Adipose tissue (tissue), 3 donors: ENCODE results near the gene GPC6. TPM values are rescaled to one million over a fixed set of nuclear protein-coding genes. Genes with fewer than 3 reads are reported as not detected.
"Not testable (repeated sequence)": the region's sequence is repeated elsewhere in the genome, so short reads cannot be mapped to it uniquely, and the experiment has no call there.

ENCODE experiments used
- H3K27ac ChIP-seq: one replicate; pipeline ENCODE4 v1.5.1; 2013; ENCODE audit warnings: low read depth, low read length
- WGBS, 3 donors: extraction: QIAGEN DNeasy Blood & Tissue Kit; methylation state at CpG; one replicate each; pipeline ENCODE4 v1.1.7; 2013; 5-methylcytosine and 5-hydroxymethylcytosine counted together
- polyA plus RNA-seq, 3 donors: library from polyadenylated mRNA; stranded (reverse); fragments of 200-250 nt; gene quantifications; one replicate each; pipeline ENCODE4 v1.2.3, GENCODE V29; 2013
- donor health status: healthy with polysubstance abuse.
- donor health status: Bipolar disorder and iron deficiency.
- donor health status: healthy.

The GPC6 gene
- polyA plus RNA-seq, 3 donors, result 0.72 to 8.5 (median 5.8) TPM

DNA sequence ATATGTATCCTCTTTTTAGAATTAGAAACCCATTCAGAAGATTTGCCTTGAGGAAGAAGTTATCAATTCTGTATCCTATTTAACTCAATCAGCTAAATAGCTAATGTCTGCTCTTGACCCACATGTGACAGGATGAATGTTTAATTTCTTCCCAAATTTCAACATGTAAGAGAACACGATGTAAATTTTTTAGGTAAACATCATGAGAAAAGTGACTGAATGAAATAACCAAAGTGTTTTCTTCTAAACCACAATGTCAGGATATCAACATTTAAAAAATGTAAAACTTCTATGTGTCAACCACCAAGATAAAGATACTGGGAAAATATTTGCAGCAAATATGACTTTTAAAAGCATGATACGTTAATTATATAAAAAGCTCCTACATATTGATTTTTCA lies 950.4 kb downstream of the GPC6 start:
- no peak overlapping the region for H3K27ac ChIP-seq
- 54 to 72% (median 71%) methylated on average over 2 of the region's 2 CpGs for WGBS, 3 donors

- WGBS, 3 donors, result 30 to 40% (median 36%) methylated on average over 5 of the region's 5 CpGs
- H3K27ac ChIP-seq, result no peak overlapping the region
Observed at GRCh38 chr13:94178625-94179244, 952.1 kb downstream of the GPC6 start.

DNA sequence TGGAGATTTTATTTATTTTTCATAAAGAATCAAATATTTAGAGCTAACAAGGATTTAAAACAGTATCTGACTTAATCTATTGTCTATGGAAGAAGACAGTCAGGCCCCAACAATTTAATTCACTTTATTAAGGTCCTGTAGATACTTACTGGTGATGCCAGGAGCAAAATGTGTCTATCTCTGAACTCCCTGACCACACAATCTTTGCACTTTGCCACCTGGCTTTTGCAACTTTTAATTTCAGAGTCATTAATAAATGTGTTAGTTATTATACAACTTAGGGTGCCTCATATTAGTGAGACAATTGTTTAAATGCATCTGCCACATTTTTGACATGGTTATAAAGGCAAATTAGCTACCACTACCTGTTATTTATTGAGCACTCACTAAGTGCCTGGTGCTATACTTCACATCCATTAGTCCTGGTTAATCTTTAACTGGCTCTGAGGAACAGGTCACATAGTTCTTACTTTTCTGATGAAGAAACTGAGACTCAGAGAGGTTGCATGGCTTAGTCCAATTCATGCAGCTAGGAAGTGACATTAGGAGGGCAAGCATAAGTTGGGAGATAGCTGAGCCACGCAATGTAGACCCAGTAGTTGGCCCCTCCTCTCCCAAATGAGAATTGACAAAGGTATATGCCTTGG lies 955.0 kb downstream of the GPC6 start:
- 80 to 89% (median 83%) methylated on average over 1 of the region's 1 CpG for WGBS, 3 donors
- H3K27ac ChIP-seq, result no peak overlapping the region

GRCh38 chr13:94182185-94182761 lies 955.7 kb downstream of the GPC6 start:
- H3K27ac ChIP-seq, result no peak overlapping the region

- no peak overlapping the region for H3K27ac ChIP-seq
- WGBS, 3 donors, result 80 to 92% (median 86%) methylated on average over 3 of the region's 3 CpGs
Observed at GRCh38 chr13:94186470-94186869, 959.9 kb downstream of the GPC6 start.

DNA sequence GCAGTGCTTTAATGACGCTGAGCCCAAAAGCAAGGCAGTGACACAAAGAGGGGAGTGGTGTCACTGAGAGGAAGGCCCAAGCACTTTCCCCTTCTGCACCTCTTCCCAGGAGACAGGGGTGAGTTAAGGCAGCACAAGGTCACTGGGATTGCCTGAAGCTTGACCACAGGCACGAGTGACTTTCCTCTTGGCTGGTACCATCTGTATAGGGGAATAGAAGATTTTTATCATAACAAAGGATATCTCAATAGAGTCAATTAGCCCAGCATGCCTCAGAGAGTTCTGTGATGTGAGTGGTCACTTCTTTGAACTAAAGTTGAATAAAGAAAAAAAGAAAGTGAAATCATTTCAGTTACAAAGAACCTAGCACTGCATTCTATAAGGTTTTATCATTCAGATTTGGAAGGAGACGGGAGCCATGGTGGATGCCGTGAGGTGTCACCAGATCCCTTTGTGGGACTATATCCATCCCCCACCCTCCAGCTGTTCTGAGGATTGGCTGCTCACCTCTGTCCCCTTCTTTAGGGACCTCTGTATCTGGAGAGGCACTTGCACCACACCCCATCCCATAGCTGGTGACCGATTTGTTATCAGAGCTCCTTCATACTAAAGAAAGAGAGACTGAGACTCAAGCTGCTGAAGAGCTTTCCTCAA lies 961.7 kb downstream of the GPC6 start:
- no peak overlapping the region for H3K27ac ChIP-seq
- WGBS, 3 donors, result 74 to 79% (median 76%) methylated on average over 5 of the region's 5 CpGs

DNA sequence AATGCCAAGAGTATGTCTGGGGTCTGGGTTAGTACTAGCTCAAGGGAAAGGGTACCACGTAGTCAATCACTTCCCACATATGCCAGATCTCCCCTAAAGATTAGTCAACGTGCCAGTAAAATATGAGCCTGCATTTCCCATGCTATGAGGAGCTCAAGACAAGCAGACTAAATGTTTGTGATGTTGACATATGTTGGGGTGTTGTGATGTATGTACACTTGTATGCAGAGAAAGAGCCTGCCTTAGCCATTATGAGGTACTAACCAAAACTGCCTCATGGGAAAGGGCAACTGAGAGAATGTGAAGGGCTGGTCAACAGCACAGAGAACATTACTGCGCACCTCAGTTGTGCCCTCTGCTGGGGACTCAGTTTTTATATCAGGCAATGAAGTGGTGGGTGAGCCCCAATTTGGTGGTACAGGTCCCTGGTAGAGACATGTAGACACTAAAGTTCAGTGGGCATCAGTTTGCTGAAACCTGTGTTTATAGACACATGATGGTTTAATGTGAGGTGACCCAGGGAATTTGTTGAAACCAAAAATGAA lies 965.9 kb downstream of the GPC6 start:
- WGBS, 3 donors, result 59 to 78% (median 72%) methylated on average over 3 of the region's 3 CpGs

GRCh38 chr13:94195715-94196114 lies 969.1 kb downstream of the GPC6 start:
- 69 to 84% (median 74%) methylated on average over 2 of the region's 2 CpGs for WGBS, 3 donors
- no peak overlapping the region for H3K27ac ChIP-seq

More for the DNA sequence above, 965.9 kb downstream of the GPC6 start:
- H3K27ac ChIP-seq, result no peak overlapping the region

DNA sequence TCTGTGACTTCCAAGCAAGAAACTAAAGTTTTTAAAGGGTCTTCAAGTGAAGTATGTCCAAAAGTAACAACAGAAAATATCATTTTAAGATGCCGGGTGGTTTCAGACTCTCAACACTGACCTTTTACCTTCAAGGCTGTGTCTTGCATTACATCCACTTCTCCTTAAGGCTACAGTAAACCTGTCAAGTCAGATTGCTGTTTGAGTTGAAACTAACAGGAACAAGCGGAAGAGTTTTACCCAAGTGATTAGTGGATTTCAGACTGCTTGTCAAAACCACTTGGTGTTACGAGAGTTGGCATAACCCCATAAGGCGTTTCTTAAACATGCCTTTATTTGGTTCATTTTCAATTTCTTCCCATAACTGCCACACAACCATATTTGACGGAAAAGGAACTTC lies 969.8 kb downstream of the GPC6 start:
- no peak overlapping the region for H3K27ac ChIP-seq
- WGBS, 3 donors, result 47 to 75% (median 55%) methylated on average over 5 of the region's 5 CpGs

GRCh38 chr13:94198681-94199080 lies 972.1 kb downstream of the GPC6 start:
- no peak overlapping the region for H3K27ac ChIP-seq
- WGBS, 3 donors, result 41 to 64% (median 52%) methylated on average over 4 of the region's 4 CpGs

DNA sequence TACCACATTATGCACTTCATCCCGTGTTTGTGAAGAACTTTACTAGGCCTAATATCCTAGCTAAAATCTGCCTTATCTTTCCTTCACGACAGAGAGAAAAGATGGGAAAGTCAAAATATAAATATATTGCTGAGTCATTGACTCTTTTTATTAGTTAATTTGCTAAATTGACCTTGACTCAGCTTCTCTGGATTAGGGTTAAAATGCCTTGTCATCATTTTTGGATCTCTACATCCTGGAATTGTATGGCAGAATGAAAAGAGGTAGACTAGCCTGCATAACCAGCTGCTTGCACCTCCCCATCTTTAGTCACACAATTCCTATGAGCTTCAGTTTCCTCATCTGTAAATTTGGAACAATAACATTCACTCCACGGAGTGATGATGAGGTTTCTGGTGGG lies 972.5 kb downstream of the GPC6 start:
- H3K27ac ChIP-seq, result no peak overlapping the region
- WGBS, 3 donors, result 67 to 80% (median 68%) methylated on average over 3 of the region's 3 CpGs

DNA sequence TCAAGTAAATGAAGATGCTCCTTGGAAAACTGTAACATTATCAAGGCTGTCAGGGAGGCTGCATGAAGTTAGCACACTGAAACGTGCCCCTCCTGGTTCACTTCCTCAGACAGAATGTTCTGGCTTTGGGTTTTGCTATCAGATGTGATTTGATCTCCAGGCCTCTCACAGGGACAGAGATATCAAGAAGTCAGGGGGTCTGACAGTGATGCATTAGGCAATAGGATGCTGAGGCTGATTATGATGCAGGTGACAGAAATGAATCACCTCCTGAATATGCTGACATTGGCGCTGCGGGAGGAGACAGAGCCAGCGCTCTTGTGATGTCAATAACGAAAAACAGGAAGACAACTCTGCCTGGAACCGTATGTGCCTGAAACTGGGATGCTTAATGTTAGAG lies 974.4 kb downstream of the GPC6 start:
- WGBS, 3 donors, result 84 to 89% (median 87%) methylated on average over 6 of the region's 6 CpGs
- H3K27ac ChIP-seq, result no peak overlapping the region

DNA sequence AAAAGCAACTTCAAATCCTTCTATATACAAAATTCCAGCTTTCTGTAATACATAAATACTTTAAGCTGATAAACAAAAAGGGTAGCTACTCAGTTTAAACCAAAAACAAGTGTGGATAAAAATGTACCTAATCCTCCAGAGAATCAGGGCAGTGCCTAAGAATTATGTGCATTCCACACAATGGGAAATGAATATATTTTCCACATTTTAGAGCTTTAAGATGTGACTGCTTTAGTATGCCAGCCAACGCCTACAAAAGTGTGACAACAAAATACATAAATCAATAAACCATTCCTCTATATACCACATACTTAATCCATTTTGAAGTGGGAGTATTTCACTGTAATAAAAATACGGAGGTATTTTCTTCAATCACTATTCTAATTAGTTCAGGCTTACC lies 977.6 kb downstream of the GPC6 start:
- no peak overlapping the region for H3K27ac ChIP-seq

DNA sequence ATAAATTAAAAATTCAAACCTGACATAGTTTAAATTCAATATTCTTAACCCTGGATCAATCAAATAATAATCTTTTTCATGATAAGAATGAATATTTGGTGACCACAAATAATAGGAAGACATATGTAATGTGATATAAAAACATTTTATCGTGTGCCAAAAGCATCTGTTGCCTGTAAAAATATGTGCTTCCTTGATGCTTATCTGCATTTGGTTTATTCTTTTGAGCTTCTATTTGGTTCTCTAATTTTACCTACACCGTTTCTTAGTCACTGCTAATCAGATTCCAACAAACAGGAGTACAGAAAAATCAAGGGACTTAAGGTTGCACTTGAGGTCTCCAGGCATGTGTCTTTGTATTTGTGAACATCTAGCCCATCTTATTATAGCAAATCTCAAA lies 978.3 kb downstream of the GPC6 start:
- 37 to 57% (median 45%) methylated on average over 2 of the region's 2 CpGs for WGBS, 3 donors
- no peak overlapping the region for H3K27ac ChIP-seq

More for the DNA sequence above, 977.6 kb downstream of the GPC6 start:
- 77 to 84% (median 83%) methylated on average over 2 of the region's 2 CpGs for WGBS, 3 donors

DNA sequence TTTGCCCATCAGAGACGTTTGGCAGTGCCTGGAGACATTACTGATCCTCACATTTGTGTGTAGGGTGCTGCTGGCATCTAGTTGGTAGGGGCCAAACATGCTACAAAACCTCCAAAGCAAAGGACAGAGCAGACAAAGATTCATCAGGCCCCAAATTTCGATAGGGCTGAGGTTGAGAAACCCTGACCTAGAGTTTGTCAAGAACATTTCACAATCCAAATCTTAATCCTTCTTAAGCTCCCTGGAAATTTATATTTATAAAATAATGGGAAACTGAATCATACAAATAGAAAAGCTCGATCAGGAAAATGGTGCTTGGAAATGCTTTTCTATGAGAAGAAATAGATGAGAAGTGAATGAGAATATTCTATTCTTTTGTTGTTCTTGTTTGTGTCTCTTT lies 979.3 kb downstream of the GPC6 start:
- 62 to 74% (median 69%) methylated on average over 3 of the region's 3 CpGs for WGBS, 3 donors
- no peak overlapping the region for H3K27ac ChIP-seq

DNA sequence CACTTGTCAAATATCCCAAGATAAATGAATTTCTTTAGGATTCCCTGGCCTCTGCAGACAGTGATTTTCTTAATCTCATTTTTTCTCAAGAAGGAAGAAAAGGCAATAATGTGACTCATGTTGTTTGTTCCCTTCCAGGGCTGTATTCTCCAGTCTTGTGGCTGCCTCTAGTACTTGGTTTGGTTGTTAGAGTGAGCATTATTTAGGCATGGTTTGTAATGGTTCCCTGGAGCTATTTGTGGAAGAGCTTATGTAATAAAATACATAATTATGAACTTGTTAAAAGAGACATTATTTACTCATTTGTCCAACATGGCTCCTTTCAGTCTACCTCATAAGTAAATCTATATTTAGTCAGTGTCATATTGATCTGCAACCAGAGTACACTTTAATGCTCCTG lies 982.5 kb downstream of the GPC6 start:
- H3K27ac ChIP-seq, result no peak overlapping the region

DNA sequence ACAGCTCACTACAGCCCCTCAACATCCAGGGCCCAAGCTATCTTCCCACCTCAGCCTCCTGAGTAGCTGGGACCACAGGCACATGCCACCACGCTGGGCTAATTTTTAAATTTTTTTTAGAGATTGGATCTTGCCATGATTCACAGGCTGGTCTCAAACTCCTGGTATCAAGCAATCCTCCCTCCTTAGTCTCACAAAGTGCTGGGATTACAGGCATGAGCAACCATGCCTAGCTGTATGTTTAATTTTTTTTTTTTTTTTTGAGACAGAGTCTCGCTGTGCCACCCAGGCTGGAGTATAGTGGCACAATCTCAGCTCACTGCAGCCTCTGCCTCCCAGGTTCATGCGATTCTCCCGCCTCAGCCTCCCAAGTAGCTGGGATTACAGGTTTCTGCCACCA lies 983.3 kb downstream of the GPC6 start:
- 96 to 98% (median 98%) methylated on average over 4 of the region's 4 CpGs for WGBS, 3 donors
- H3K27ac ChIP-seq, result not testable (repeated sequence)

GRCh38 chr13:94210816-94211215 lies 984.2 kb downstream of the GPC6 start:
- WGBS, 3 donors, result 59 to 79% (median 59%) methylated on average over 5 of the region's 5 CpGs
- no peak overlapping the region for H3K27ac ChIP-seq

GRCh38 chr13:94212196-94212595 lies 985.6 kb downstream of the GPC6 start:
- H3K27ac ChIP-seq, result no peak overlapping the region
